ENCODE measurements around the gene POU2F1.

DNA sequence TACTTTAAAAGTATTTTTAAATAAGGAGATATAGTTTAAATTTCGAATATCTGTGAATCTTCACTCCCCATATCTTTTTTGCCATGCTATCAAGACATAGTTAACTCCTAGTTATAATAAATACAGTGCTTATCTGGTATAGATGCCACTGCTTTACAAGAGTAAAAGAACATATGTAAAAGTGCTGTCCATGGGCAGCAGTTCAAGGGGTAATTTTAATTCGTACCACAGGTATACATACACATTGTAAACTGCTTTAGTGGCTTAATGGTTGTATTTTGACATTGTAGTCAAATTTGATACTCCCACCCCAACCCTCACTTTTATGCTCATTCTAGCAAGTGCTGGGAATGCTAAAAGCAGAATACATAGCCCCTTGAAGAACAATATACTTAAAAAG lies 18.6 kb downstream of the POU2F1 start:
- TF ChIP-seq, protein P1, sequence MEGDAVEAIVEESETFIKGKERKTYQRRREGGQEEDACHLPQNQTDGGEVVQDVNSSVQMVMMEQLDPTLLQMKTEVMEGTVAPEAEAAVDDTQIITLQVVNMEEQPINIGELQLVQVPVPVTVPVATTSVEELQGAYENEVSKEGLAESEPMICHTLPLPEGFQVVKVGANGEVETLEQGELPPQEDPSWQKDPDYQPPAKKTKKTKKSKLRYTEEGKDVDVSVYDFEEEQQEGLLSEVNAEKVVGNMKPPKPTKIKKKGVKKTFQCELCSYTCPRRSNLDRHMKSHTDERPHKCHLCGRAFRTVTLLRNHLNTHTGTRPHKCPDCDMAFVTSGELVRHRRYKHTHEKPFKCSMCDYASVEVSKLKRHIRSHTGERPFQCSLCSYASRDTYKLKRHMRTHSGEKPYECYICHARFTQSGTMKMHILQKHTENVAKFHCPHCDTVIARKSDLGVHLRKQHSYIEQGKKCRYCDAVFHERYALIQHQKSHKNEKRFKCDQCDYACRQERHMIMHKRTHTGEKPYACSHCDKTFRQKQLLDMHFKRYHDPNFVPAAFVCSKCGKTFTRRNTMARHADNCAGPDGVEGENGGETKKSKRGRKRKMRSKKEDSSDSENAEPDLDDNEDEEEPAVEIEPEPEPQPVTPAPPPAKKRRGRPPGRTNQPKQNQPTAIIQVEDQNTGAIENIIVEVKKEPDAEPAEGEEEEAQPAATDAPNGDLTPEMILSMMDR (IDR thresholded peaks at IDR 0.05) = no peak
- TF ChIP-seq POLR2A (IDR thresholded peaks at IDR 0.05) = no peak

All from suprapubic skin (tissue), 3 donors.